ENCODE data around the gene TDRD5. TPM values are rescaled to one million over a fixed set of nuclear protein-coding genes. Genes with fewer than 3 reads are reported as not detected.

The TDRD5 gene
- total RNA-seq, 1 experiment from 2014 or later, result not detected

DNA sequence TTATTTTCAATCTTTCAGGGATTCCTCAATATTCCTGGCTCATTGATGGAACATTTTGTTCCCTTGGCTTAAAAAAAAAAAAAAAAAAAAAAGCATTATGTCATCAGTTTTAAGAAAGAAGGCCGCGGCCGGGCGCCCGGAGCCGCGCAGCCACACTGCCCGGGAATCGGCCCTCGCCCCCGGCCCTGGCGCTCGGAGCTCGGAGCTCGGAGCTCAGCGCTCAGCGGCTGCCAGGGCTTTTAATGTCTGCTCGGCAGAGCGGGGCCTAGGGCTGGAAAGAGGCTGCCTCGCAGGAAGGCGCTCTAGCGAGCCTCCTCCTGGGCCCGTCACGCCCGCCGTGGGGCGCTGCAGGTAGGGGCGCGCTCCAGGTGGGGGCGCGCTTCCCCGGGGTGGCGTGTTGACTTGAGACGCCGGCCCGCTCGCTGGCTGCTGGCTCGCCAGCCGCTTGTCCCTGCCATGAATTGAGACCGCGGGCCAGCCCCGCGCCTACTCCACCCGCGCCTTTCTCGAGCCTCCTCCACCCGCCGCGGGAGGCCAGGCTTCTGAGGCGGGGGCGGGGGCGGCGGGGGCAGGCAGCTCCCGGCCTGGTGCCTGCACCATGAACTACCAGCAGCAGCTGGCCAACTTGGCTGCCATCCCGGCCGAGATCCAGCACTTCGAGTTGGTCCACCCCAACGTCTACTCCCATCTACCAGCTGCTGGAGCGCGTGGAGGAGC lies 5.4 kb upstream of the TDRD5 start:
- CTCF ChIA-PET, result interaction anchor here (0.6 kb wide), 2 partner anchors 229 to 480 kb away, joined by 3 read pairs; no protein-coding TSS in a partner anchor
- DNase-seq, result peak; percentile 80
- TF ChIP-seq, protein P1, sequence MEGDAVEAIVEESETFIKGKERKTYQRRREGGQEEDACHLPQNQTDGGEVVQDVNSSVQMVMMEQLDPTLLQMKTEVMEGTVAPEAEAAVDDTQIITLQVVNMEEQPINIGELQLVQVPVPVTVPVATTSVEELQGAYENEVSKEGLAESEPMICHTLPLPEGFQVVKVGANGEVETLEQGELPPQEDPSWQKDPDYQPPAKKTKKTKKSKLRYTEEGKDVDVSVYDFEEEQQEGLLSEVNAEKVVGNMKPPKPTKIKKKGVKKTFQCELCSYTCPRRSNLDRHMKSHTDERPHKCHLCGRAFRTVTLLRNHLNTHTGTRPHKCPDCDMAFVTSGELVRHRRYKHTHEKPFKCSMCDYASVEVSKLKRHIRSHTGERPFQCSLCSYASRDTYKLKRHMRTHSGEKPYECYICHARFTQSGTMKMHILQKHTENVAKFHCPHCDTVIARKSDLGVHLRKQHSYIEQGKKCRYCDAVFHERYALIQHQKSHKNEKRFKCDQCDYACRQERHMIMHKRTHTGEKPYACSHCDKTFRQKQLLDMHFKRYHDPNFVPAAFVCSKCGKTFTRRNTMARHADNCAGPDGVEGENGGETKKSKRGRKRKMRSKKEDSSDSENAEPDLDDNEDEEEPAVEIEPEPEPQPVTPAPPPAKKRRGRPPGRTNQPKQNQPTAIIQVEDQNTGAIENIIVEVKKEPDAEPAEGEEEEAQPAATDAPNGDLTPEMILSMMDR (IDR thresholded peaks at IDR 0.05; ENCODE audit: unreplicated experiment), result peak; percentile 85
- H3K9me3 Mint-ChIP-seq (ENCODE audit: low read depth, unreplicated experiment), result no peaks in the 10 kb centered on the region
- no peaks in the 10 kb centered on the region for H3K4me1 Mint-ChIP-seq (ENCODE audit: low read depth, unreplicated experiment)
- no TSS peak for BruUV-seq (replicated peaks)
- peak overlapping the region; percentile 26 for H3K4me3 Mint-ChIP-seq (ENCODE audit: low read depth, unreplicated experiment)
- intact Hi-C loops (cut with micrococcal nuclease; ENCODE audit: unreplicated experiment), result no loop called here
- H3K27me3 Mint-ChIP-seq (ENCODE audit: unreplicated experiment), result peaks cover 84% of the 10 kb centered on the region
- no peaks in the 10 kb centered on the region for H3K36me3 Mint-ChIP-seq (ENCODE audit: insufficient read depth, unreplicated experiment)
- no peak overlapping the region for H3K27ac Mint-ChIP-seq (ENCODE audit: unreplicated experiment)

DNA sequence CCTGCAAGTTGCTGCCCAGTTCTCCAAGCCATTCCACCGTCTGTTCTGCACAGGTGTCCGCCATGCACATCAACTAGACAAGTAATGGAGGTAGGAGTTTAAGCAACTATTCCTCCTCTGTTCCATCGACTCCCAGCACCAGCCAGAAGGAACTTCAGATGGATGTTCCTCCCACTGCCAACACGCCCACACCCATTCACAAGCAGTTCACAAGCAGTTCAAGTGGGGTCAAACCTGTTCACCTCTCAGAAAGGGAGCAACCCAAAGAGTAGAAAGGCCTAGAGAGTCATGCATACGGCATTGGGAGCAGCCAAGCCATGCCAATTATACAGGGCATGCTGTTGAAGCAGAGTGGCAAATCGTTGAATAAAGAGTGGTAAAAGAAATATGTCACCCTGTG lies 4.3 kb upstream of the TDRD5 start:
- CTCF ChIA-PET, result no interaction called here

GRCh38 chr1:179588425-179589024 lies 3.1 kb upstream of the TDRD5 start:
- intact Hi-C loops (cut with micrococcal nuclease; ENCODE audit: unreplicated experiment), result no loop called here
- Mint-ChIP-seq H3K4me3 (ENCODE audit: low read depth, unreplicated experiment) (no peak overlapping the region), H3K27me3 (ENCODE audit: unreplicated experiment) (peaks cover 84% of the 10 kb centered on the region), H3K9me3 (ENCODE audit: low read depth, unreplicated experiment) (no peaks in the 10 kb centered on the region), H3K36me3 (ENCODE audit: insufficient read depth, unreplicated experiment) (no peaks in the 10 kb centered on the region), H3K4me1 (ENCODE audit: low read depth, unreplicated experiment) (no peaks in the 10 kb centered on the region), H3K27ac (ENCODE audit: unreplicated experiment) (no peak overlapping the region)
- DNase-seq, result no peak
- BruUV-seq (replicated peaks), result no TSS peak
- TF ChIP-seq, protein P1 (IDR thresholded peaks at IDR 0.05; ENCODE audit: unreplicated experiment), result no peak
- CTCF ChIA-PET, result interaction anchor here (0.7 kb wide), 1 partner anchor 12 kb away, joined by 3 read pairs; no protein-coding TSS in a partner anchor

More for the DNA sequence above, 4.3 kb upstream of the TDRD5 start:
- H3K4me1 Mint-ChIP-seq (ENCODE audit: low read depth, unreplicated experiment), result no peaks in the 10 kb centered on the region
- H3K27ac Mint-ChIP-seq (ENCODE audit: unreplicated experiment), result no peak overlapping the region
- TF ChIP-seq, protein P1 (IDR thresholded peaks at IDR 0.05; ENCODE audit: unreplicated experiment), result no peak
- H3K4me3 Mint-ChIP-seq (ENCODE audit: low read depth, unreplicated experiment), result no peak overlapping the region
- H3K9me3 Mint-ChIP-seq (ENCODE audit: low read depth, unreplicated experiment), result no peaks in the 10 kb centered on the region
- BruUV-seq (replicated peaks), result no TSS peak
- H3K36me3 Mint-ChIP-seq (ENCODE audit: insufficient read depth, unreplicated experiment), result no peaks in the 10 kb centered on the region
- no peak for DNase-seq
- intact Hi-C loops (cut with micrococcal nuclease; ENCODE audit: unreplicated experiment), result no loop called here
- peaks cover 84% of the 10 kb centered on the region for H3K27me3 Mint-ChIP-seq (ENCODE audit: unreplicated experiment)

GRCh38 chr1:179589509-179589908 lies 2.1 kb upstream of the TDRD5 start:
- Mint-ChIP-seq H3K27ac (ENCODE audit: unreplicated experiment) (no peak overlapping the region), H3K27me3 (ENCODE audit: unreplicated experiment) (peaks cover 84% of the 10 kb centered on the region), H3K36me3 (ENCODE audit: insufficient read depth, unreplicated experiment) (no peaks in the 10 kb centered on the region), H3K4me1 (ENCODE audit: low read depth, unreplicated experiment) (no peaks in the 10 kb centered on the region), H3K9me3 (ENCODE audit: low read depth, unreplicated experiment) (no peaks in the 10 kb centered on the region), H3K4me3 (ENCODE audit: low read depth, unreplicated experiment) (no peak overlapping the region)
- BruUV-seq (replicated peaks), result no TSS peak
- CTCF ChIA-PET, result no interaction called here
- TF ChIP-seq, protein P1 (IDR thresholded peaks at IDR 0.05; ENCODE audit: unreplicated experiment), result no peak
- no peak for DNase-seq
- intact Hi-C loops (cut with micrococcal nuclease; ENCODE audit: unreplicated experiment), result no loop called here

Measured in Calu3 (cell line).